DMS53 (cell line): ENCODE measurements around the gene SH3GLB2.
A peak's percentile ranks its signal among the peaks of the same experiment; 100 is the strongest.
"Not testable (repeated sequence)": the region's sequence is repeated elsewhere in the genome, so short reads cannot be mapped to it uniquely, and the experiment has no call there.

ENCODE experiments used
- DNase-seq: peaks from one replicate; lab custom pipeline; 2025; lab: John Stamatoyannopoulos, UW

Gene SH3GLB2

DNA sequence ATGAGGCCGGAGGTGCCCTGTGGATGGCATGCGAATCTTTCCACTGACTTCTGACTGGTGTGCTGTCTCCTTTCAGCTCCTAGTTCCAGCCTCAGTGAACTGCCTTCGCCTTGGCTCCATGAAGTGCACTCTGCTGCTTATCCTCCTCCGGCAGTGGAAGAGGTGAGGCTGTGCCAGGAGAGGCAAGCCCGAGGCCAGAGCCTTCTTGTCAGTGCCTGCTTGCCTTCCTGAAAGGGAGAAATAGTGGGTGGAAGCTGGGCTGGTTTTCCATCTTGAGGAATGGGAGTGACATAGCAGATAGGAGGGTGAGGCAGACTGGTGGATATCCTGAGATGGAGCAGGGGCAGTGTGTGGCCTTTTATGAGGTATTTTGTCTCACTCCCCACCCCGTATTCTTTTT lies 29.7 kb downstream of the SH3GLB2 start:
- DNase-seq, result no peak

DNA sequence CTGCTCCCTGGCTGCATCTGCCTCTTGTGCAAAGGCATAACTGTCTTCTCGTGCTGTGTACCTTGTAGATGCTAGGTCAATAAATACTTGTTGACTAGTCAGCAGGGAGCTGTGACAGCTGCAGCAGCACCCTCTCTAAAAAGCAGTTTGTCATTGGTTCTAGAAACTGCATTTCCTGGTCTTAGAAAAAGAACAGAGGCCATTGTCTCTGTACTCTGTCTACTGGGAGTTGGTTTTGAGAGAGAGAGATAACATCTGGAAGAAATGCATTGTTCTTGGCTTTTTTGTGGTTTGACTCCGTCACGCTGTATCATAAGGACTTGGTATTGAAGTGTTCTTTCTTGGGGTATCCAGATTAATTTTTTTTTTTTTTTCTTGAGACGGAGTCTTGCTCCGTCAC lies 32.3 kb downstream of the SH3GLB2 start:
- peak; percentile 66 for DNase-seq

DNA sequence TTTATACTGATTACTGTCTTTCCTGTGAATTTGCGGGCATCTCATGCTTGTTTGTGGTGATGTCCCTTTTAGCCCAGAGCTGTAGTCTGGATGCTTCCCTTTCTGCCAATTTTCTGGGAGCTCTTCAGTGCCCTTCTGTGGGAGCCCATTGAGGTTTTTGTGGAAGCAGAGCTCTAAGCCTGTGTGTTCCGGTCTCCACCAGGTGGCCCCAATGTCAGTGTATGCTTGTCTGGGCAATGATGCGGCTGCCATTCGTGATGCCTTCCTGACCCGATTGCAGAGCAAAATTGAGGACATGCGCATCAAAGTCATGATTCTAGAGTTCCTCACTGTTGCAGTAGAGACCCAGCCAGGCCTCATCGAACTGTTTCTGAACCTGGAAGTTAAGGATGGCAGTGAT lies 35.1 kb downstream of the SH3GLB2 start:
- no peak for DNase-seq

DNA sequence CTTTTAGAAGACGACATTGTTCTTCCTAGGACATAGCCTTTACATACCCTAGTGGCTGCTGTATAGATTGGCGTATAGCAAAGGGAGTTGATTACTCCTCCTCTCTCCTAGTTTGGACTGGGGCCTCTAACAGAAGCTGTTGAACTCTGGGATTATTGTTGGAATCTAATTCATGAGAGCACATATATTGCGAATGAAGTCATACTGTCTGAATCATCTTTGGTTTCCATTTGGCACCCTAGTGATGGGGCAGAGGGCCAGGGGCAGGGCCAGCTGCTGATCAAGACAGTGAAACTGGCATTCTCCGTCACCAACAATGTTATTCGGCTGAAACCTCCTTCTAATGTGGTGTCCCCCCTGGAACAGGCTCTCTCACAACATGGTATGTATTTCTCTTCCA lies 40.3 kb downstream of the SH3GLB2 start:
- DNase-seq, result no peak

DNA sequence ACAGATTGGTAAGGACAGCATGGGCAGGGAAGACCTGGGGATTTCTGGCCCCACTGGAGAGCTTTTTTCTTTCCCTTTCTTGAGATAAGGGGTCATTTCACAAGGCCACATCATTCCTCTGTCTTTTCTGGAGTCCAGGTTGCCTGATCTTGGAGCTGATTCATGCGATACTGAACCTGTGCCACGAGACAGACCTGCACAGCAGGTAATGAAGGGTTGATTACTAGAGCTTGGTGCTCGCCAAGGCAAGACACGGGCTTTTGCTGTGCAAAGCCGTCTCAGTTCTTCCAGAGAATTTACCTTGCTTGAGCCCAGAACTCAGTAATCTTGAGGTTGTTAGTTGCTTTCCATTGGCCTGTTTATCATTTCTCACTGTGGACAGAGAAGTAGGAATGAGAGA lies 41.5 kb downstream of the SH3GLB2 start:
- no peak for DNase-seq

DNA sequence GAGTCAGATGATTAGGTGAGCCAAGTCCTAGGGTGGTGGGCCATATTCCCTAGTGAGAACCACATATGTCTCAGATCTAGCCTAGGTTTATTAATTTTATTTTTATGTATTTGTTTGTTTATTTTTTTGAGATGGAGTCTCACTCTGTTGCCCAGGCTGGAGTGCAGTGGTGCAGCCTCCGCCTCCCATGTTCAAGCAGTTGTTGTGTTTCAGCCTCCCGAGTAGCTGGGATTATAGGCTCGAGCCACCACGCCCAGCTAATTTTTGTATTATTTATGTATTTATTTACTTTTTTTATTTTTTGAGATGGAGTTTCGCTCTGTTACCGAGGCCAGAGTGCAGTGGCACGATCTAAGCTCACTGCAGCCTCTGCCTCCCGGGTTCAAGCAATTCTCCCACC lies 44.6 kb downstream of the SH3GLB2 start:
- no peak for DNase-seq

DNA sequence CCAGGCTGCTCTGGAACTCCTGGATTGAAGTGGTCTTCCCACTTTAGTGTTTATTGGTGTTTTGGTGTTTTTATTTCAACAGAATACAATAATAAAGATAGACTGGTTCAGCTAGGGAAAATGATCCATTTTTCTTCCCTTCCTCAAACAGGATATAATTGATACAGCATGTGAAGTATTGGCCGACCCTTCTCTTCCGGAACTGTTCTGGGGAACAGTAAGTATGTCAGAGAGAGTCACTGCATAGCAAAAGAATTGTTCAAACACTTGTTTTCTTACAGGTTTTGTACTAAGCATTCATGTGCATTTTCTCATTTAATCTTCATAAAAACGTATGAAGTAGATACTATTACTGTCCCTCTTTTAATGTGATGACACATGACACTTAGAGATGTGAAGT lies 49.0 kb downstream of the SH3GLB2 start:
- no peak for DNase-seq

DNA sequence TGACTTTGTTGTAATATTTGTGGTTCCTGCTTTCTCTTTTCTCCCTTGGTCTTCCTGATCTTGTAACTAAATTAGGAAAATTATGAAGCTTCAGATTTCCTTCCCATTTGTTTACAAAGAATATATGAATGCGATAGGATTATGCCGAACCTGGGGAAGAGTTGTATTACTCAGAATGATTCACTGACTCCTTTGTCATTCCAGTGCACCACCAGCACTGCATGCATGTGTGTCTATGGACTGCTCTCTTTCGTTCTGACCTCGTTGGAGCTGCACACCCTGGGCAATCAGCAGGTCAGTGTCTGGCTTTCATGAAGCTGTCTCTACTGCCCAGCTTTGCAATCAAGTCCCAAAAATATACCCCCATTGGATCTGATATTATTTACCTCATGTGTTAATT lies 55.2 kb downstream of the SH3GLB2 start:
- DNase-seq, result no peak

DNA sequence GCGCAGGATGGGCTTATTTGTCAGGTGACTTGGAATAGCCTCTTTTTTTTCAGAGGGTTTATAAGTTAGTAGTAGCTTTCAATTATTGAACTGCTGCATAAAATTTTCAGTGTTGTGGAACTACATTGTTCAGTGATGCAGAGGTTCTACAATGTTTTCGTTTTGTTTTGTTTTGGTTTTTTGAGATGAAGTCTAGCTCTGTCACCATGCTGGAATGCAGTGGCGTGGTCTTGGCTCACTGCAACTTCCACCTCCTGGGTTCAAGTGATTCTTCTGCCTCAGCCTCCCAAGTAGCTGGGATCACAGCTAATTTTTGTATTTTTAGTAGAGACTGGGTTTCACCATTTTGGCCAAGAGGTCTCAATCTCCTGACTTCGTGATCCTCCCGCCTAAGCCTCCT lies 58.6 kb downstream of the SH3GLB2 start:
- DNase-seq, result no peak

DNA sequence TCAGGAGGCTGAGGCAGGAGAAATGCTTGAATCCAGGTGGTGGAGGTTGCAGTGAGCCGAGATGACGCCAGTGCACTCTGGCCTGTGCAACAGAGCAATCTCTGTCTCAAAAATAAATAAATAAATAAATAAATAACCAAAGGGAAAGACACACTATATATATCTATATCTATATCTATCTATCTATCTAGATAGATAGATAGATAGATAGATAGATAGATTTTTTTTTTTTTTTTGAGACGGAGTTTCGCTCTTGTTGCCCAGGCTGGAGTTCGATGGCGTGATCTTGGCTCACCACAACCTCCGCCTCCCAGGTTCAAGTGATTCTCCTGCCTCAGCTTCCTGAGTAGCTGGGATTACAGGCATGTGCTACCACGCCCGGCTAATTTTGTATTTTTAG lies 66.7 kb downstream of the SH3GLB2 start:
- DNase-seq, result not testable (repeated sequence)
